Liver (tissue), 3 donors: ENCODE results near the gene ADM2.

Experiments
- CTCF ChIP-seq: fragments of 150-350 bp; IDR thresholded peaks from 2 replicates; pipeline ENCODE4 v1.5.1; 2017; ENCODE audit warnings: improper control_type of control experiment, low read depth, low read length; ENCODE audit not compliant: missing input control
- FOXA1 ChIP-seq: IDR thresholded peaks from 2 replicates; pipeline ENCODE4 v1.6.1; 2016; ENCODE audit warnings: antibody characterized with exemption
- JUND ChIP-seq, 2 donors: IDR thresholded peaks; 2 replicates each; pipeline ENCODE4 v1.6.1; 2016; ENCODE audit warnings: antibody characterized with exemption in 2 of 2
- RAD21 ChIP-seq, 2 donors: IDR thresholded peaks; 2 replicates each; pipeline ENCODE4 v1.6.1; 2016; ENCODE audit warnings: antibody characterized with exemption in 2 of 2, mild to moderate bottlenecking in 2 of 2
- SP1 ChIP-seq: IDR thresholded peaks from 2 replicates; pipeline ENCODE4 v1.6.1; 2018; ENCODE audit warnings: antibody characterized with exemption, mild to moderate bottlenecking
- TAF1 ChIP-seq: conservative IDR thresholded peaks from 2 replicates; pipeline ENCODE4 v1.6.1; 2016; ENCODE audit warnings: antibody characterized with exemption, mild to moderate bottlenecking
- YY1 ChIP-seq: IDR thresholded peaks from 2 replicates; pipeline ENCODE4 v1.6.1; 2016; ENCODE audit warnings: antibody characterized with exemption, mild to moderate bottlenecking
- ZBTB33 ChIP-seq: IDR thresholded peaks from 2 replicates; pipeline ENCODE4 v1.6.1; 2016; ENCODE audit warnings: antibody characterized with exemption
- TF ChIP-seq, protein P1 (sequence below): IDR thresholded peaks from 2 replicates; pipeline ENCODE4 v1.6.1; 2016; ENCODE audit warnings: antibody characterized with exemption
- TF ChIP-seq, protein P2 (sequence below): IDR thresholded peaks from 2 replicates; pipeline ENCODE4 v1.6.1; 2016; ENCODE audit warnings: antibody characterized with exemption
- TF ChIP-seq, protein P3 (sequence below): IDR thresholded peaks from 2 replicates; pipeline ENCODE4 v1.6.1; 2016; ENCODE audit warnings: antibody characterized with exemption, mild to moderate bottlenecking
- donor health status: healthy.
- donor health status: healthy.

DNA sequence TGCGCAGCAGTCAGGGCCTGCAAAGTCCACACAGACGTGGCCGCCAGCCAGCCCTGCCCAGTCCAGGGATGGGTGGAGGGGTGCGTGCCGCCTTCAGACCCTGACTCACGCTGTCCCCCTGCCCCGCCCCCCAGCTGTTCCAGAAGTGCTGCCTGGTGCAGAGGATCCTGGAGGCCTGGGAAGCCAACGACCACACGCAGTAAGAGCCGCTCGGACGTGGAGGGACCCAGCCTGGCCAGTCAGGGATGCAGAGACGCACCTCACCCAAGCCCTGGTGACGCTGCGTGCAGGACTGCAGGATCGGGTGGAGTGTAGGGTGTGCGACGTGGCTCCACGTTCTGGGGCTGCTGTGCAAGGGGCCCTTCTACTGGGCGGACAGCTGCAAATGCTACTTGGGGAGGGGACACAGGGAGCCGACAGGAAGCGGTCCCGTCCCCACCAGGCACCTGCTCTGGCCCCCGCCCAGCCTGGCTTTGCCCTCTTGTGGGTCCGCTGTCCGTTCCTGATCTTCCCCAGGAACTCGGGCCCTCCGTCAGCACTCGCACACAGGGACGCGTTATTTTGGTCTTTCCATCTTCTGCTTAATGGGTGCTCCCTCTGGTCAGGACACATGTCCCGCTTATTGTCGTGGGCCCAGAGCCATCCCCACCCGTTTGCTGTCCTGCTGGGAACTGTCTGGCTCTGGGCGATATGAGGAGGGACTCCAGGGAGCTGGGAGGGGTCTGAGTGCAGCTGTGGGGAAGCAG is 49.0 kb upstream of the ADM2 start:
- TF ChIP-seq CTCF (no peak), YY1 (no peak), JUND (IDR thresholded peaks at IDR 0.05) (no peak), TAF1 (no peak), RAD21 (IDR thresholded peaks at IDR 0.05) (no peak), SP1 (no peak), ZBTB33 (no peak), FOXA1 (no peak)
- TF ChIP-seq, protein P1, sequence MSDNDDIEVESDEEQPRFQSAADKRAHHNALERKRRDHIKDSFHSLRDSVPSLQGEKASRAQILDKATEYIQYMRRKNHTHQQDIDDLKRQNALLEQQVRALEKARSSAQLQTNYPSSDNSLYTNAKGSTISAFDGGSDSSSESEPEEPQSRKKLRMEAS: no peak
- TF ChIP-seq, protein P2, sequence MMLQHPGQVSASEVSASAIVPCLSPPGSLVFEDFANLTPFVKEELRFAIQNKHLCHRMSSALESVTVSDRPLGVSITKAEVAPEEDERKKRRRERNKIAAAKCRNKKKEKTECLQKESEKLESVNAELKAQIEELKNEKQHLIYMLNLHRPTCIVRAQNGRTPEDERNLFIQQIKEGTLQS: no peak
- TF ChIP-seq, protein P3, sequence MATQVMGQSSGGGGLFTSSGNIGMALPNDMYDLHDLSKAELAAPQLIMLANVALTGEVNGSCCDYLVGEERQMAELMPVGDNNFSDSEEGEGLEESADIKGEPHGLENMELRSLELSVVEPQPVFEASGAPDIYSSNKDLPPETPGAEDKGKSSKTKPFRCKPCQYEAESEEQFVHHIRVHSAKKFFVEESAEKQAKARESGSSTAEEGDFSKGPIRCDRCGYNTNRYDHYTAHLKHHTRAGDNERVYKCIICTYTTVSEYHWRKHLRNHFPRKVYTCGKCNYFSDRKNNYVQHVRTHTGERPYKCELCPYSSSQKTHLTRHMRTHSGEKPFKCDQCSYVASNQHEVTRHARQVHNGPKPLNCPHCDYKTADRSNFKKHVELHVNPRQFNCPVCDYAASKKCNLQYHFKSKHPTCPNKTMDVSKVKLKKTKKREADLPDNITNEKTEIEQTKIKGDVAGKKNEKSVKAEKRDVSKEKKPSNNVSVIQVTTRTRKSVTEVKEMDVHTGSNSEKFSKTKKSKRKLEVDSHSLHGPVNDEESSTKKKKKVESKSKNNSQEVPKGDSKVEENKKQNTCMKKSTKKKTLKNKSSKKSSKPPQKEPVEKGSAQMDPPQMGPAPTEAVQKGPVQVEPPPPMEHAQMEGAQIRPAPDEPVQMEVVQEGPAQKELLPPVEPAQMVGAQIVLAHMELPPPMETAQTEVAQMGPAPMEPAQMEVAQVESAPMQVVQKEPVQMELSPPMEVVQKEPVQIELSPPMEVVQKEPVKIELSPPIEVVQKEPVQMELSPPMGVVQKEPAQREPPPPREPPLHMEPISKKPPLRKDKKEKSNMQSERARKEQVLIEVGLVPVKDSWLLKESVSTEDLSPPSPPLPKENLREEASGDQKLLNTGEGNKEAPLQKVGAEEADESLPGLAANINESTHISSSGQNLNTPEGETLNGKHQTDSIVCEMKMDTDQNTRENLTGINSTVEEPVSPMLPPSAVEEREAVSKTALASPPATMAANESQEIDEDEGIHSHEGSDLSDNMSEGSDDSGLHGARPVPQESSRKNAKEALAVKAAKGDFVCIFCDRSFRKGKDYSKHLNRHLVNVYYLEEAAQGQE: no peak
